LHCN-M2 (cell line): ENCODE measurements around the gene NME9. TPM values are rescaled to one million over a fixed set of nuclear protein-coding genes. Genes with fewer than 3 reads are reported as not detected.

Source experiments
- DNase-seq: peaks from one replicate; pipeline ENCODE4 v3.0.0-alpha.2; 2012; ENCODE audit warnings: low read depth
- total RNA-seq: library from RNA; depleted of rRNA; stranded (reverse); fragments of >200 nt; gene quantifications from 2 replicates; pipeline ENCODE4 v1.2.3, GENCODE V29; 2014

Gene NME9
- total RNA-seq, 1 experiment from 2014 or later, result not detected

DNA sequence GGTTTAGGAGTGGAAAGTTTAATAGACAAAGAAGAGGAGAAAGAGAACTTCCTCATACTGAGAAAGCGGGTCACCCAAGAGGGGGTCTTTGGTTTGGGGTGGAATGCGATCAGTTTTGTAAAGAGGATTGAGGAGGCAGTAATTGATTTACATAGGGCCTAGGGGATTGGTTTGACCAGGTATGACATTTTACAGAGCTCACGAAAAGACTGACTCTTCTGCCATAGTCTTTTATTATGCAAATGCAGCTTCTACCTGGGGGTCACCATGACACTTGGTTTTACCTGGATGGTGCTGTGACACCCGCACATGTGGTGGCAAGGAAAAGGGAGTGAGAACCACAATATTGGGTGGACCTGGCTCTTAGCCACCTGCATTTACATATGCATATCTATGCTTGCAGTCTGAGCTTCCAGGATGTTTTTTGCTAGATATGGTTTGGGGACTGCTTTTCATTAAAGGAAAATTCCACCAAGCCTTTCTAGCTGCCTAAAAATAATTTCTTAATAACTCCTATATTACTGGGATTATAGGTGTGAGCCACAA is 6.9 kb upstream of the NME9 start:
- DNase-seq, result no peak

DNA sequence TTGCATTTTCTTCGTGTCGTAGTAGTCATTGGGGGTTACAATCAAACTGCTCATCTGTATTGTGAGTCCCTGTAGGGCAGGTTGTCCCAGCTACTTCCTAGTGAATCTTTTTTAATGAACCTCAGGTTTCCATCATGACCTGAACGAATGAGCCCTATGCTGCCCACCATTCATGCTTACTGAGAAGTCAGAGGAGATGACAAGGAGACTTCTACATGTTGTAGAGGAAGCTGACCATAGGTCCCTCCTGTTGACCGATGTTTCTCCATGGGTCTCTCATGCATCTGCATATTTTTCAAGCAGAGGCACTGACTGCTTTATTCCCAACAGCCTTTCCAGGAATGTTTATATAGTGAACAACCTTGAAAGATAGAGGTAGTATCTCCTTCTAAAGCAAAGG is 5.0 kb upstream of the NME9 start:
- DNase-seq, result no peak

DNA sequence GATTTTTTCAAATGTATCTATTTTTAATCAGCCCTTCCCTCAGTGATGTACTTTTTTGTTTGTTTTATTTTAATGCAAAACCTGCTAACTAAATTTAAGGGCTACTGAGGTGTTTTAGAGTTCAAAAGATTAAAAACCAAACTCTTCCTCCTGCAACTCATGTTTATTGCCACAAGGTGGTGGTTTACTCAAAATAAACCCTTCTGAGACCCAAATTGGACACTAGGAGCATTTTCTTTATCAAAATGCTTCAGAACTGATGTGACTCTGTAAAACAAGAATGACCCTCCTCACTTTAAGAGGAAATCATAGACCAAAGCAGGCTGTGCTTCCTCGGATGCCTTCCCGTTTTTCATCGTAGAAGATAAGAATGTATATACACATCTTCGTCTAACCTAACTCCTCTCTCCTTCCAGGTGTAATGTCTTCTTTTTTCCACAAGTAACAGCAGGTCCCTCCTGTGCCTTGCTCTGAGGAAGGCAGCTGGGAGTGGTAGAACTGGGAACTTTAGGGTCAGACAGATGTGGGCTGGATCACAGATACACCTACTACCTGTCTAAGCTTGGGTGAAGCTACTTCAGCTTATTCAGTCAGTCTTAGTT is 2.9 kb upstream of the NME9 start:
- DNase-seq, result peak; percentile 52

DNA sequence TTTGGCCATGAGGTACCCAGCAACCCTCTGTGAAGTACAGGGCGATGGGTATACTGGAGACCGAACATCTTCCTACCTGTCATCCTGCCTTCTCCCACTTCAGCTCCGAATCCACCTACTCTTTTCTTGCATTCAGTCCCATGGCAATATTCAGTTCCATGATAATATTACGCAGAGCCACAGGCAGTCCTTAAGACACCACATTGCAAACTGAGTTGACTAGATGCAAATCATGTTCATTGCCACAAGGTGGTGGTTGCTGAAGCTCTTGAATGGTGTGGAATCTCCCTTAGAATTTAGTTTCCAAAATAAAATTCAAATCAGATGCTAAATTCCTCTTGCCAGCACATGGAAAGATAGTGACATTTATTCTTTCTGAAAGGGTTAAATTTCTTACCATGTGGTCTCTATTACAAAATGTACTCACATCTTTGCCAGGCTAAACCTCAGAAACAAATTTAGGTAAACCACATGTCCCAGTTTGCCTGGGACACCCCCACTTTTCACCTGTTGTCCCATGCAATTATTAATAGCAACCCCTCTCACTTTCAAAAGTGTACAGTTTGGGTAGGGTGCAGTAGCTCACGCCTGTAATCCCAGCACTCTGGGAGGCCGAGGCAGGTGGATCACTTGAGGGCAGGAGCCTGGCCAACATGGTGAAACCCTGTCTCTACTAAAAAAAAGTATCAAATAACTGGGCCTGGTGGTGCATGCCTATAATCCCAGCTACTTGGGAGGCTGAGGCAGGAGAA is 1.7 kb upstream of the NME9 start:
- peak; percentile 35 for DNase-seq

DNA sequence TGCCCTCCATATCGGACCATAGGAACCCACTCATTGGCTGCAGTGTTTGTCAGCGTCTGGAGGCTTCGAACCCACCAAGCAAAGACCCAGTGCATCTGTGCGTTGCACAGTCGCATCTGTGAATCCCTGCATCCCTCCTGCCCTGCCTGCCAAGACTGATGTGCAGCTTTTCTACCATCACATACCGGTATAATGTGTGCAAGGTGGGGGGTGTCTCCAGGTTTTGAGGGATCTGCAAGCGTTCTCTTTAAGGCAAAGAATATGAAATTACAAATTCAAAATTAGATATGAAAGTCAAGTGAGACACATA is 288 bp upstream of the NME9 start:
- no peak for DNase-seq

DNA sequence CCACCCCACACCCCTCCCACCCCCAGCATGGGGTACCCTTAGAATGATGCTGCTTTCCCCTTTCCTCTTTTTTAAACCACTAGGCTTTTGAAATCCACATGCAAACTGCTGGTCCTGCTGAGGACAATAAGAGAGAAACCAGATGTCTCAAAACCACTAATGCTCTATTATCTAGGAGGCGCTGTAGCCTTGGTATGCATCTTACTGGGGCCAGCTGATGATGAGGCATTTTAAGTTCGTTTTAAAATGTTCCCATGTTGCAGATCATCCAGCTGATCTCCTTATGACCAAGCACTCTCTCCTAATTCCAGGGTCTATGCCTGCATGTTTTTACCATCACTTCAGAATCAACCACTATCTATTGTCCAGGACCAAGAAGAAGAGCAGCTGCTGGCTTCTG is 1.3 kb downstream of the NME9 start:
- DNase-seq, result peak; percentile 29

DNA sequence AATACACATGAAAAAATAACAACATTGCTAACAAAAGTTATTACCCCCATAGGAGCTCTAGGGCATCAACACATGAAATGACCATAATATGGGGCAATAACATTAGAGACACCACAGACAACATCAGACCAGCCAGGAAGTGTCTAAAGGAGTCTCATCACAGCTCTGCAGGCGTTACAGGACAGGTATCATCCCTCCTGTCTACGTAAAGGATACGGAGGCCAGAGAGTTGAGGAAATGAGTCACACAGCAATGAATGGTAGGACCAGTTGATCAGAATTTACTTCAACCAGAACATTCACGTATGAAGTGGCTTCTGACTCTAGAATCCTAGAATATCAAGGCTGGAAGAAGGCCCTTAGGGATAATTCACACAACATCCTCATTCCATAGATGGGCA is 1.8 kb downstream of the NME9 start:
- no peak for DNase-seq

DNA sequence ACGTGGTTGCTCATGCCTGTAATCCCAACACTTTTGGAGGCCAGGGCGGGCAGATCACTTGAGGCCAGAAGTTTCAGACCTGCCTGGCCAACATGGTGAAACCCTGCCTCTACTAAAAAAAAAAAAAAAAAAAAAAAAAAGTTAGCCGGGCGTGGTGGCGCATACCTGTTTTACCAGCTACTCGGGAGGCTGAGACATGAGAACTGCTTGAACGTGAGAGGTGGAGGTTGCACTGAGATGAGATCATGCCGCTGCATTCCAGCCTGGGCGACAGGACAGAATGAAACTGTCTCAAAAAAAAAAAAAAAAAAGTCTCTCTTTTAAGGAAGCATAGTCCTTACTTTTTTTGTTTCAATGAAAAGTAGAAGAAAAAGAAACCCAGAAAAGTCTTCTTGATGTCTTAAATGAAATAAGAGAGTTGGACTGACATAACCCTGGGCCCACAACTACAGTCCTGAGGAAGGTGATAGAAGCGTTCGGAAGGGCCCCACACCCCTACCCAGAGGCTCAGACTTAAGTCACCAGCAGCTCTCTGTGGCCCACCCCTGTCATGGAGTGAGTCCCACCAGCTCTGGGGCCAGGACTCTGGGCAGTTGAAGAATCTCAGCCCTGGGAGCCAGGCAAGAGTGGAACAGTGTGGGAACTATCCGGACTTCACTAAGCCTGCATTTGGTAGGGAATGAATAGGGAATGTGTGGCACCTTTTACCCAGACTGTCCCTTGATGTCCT is 2.6 kb downstream of the NME9 start:
- DNase-seq, result no peak

DNA sequence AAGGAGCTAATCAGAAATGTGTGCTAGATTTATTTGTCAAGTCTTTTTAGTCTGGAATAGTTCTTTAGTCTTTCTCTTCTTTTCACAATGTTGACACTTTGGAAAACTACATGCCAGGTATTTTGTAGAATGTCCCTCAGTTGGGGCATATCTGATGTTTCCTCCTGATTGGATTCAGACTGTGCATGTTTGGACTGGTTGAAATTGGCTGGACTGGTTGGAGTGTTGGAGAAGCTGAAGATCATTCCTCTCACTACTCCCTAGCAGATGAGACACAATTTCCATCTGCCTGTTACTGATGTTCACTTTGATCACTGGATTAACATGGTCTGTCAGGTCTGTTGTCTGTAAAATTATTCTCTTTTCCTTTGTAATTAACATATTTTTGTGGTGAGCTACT is 3.7 kb downstream of the NME9 start:
- no peak for DNase-seq

DNA sequence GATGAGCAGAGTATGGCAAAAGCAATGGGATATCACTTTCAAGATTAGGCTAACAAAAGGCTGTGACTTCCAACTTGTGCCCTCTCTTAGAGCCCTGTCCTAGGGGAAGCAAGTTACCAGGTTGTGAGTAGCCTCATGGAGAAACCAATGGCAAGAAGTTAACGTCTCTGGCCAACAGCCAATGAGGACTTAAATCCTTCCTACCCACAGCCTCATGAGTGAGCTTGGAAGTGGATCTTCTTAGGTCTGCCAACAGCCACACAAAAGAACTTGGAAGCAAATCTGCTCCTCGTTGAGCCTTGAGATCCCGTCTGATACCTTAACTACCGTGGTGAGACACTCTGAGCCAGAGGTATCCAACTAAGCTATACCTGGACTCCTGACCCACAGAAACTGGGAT is 5.7 kb downstream of the NME9 start:
- peak; percentile 17 for DNase-seq

DNA sequence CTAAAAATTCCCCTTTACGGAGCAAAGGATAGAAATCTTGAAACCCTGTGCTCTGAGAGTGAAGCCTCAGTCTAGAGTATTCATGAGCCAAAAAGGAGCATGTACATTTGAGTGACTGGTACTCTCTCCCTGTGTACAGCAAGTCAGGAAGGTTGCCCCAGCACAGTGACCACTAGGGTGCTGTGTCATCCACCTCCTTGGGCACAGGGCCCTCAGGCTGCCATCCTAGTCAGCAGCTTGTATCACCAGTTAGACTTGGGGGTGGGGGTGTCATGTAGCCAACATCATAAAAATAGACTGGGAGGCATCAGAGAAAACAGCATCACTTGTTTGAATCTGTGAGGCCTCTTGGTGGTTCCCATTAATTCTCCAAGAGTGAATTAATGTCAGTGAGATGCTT is 12.0 kb downstream of the NME9 start:
- DNase-seq, result no peak

DNA sequence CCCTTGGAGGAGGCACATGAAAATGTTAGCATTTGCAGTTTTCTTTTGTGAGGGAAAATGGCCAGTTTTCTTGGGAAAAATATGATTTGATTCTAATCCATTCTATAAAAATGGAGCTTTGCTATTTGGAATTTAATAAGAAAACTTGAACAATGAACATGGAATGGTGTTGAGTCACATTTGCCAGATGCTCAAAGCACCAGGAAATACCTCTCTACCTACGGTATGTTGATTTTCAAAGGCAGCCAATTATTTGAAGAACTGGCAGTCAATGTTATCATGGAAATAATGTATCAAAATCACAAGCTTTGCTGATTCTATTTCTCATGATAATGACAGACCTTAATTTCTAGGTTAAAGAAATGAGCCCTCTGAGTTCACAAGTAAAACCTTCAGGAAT is 14.9 kb downstream of the NME9 start:
- no peak for DNase-seq

DNA sequence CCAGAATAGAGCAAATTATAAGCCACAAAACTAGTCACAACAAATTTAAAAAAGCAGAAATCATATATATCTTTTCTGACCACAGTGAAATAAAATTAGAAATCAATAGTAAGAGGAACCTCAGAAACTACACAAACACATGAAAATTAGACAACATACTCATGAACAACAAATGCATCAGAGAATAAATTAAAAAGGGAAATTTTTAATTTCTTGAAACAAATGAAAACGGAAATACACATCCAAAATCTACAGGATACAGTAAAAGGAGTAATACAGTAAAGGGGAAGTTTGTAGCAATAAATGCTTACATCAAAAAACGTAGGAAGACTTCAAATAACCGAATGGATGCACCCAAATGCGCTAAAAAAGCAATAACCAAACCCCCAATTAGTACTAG is 19.2 kb downstream of the NME9 start:
- no peak for DNase-seq

DNA sequence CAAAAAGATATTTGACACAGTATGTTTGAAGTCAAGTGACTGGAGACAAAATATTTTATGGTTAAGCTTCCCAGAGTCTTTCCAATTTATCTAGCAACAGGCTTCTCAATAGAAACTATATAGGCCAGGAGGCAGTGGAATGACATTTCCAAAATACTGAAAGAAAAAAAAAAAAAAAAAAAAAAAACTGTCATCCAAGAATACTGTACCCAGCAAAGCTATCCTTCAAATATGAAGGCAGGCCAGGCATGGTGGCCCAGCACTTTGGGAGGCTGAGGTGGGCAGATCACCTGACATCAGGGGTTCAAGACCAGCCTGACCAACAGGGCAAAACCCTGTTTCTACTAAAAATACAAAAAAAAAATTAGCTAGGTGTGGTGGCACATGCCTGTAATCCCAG is 20.9 kb downstream of the NME9 start:
- DNase-seq, result no peak

DNA sequence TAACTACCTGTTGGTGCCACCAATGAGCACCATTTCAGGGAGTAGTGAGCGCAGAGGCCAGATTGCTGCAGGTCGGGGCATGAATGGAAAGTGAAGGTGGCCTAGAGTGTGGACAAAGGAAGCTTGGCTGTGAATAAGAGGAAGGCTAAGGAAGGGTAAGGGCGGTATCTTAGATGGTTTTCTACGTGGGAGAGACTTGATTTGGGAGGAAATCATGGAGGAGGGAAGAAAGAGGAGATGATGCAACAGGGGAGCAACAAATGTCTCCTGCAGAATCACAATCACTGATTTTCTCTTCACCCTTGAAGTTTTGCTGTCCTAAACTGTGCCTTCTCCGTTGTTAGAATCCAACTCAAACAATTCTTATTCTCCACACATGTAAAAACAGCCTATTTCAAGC is 21.8 kb downstream of the NME9 start:
- no peak for DNase-seq

DNA sequence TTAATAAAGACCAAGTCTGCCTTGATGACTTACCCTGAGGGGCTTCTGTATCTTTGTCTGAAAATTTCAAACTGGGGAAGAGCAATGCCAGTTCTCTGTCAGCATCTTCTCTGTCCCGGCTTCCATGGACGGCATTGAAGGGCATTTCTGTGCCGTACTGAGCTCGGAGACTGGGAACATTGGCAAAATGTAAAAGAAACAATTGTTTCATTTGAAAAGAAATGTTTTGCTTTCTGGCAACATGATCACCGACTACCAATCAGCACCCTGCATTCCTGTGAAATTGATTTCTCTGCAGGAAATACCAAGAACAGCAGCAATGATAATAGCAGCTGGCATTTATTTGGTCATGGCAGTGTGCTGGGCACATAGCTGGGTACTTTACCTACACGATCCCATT is 26.2 kb downstream of the NME9 start:
- no peak for DNase-seq

DNA sequence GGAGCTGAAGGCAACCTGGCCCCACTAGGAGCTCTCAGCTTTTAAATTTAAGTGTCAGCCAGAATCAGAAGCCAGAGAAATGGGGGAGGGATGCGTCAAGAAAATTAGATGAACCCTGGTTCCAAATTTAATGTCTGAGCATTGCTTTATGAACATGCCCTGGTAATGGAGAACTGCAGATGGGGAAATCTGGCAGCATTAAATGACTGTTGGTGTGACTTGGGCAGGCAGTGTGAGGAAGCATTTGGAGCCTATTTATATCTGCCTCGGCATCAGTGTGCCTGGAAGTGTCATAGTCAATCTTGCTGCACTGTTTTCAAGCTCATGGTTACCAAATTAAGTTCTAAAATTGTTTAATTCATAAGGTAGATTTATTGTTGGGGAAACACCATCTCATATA is 29.0 kb downstream of the NME9 start:
- DNase-seq, result no peak

DNA sequence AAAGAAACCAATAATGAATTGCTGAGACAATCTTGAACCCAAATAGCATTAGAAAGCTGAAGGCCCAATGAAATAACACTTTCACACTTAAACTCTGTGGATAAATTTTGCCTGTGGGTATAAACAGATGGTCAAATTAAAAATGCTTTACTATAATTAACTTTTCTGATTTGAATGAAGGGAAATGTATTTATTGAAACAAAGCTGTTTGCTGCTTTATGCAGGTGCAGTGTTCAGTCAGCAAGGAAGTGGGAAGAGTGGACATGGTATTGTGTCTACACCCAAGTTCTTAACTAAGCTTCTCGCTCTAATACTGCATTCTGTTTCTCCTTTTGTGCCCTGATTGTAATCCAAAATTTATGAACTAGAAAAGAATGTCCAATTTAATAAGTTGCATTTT is 31.8 kb downstream of the NME9 start:
- no peak for DNase-seq

DNA sequence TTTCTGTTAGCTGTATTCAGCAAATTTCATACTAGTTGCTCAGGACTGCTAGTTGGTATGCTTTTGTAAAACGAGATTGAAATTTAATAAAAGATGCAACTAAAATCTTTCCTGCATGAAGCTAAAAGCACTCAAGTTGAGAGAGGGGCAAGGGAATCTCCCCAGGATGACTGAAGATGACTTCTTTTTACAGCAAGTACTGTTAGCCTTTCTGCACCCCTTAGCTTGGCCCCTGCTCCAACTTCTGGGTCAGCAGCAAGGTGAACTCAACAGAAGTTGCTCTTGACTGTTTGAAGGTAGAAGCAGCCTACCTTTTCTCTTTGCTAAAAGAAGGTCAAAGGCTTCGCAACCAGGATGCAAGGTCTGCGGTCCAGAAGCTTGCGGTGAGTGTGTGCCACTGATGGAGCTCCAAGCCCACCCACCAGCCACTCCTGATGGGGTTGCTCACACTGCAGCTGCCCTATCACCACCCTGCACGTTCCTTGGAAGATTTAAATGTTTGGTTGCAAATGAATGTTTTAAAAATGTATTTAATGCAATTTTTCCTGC is 32.5 kb downstream of the NME9 start:
- DNase-seq, result no peak

DNA sequence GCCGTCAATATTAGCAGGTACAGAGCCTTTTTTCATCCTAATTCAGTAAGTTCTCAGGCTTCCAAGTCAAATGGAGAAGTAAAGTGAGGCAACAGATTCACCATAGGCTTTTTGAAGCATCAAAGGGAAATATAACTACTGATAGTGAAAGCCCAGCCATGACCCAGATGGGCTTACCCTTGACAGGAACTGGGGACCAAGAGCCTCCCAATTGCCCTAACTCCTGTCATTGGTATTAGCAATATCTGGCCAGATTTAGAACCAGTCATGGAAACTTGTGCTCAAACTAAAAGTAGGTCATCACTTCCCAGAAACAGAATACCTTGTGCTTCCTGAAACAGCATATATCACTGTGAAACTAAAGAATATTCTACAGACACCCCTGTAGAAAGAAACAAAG is 33.0 kb downstream of the NME9 start:
- no peak for DNase-seq

DNA sequence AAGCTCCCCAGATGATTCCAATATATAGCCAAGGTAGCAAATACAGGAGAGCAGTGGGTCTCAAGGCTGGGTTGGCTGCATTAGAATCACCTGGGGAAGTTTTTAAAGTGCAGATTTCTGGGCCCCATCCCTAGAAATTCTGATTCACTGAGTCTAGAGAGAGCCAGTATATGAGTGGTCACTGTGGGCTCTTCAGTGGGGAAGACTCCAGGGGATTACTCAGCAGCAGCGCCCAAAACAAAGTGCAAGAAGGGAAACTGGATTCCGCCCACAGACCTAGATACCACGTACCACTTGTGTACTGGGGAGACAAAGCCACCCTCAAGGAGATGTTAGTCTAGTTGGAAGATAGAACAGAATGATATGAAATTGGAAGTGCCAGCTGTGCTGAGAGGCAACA is 40.0 kb downstream of the NME9 start:
- DNase-seq, result no peak

DNA sequence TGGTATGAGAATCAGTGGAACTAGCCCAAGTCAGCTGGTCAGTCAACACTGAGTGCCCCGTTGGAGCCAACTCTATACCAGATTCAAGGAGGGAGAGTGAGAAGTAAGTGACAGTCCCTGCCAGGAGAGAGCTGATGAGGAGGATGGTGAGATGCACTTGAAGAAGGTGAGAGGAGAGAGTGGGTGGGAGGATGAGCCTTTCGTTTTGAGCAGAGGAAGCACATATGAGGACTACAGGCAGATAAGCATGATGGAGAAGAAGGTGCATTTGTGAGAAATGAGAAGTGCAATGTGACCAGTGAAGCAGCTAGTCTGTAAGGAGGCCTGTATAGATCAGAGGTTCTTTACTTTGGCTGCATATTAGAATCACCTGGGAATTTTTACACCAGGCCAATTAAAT is 40.4 kb downstream of the NME9 start:
- DNase-seq, result no peak
